ENCODE results near the gene EML5.
"Not testable (repeated sequence)": the region's sequence is repeated elsewhere in the genome, so short reads cannot be mapped to it uniquely, and the experiment has no call there.

EML5 gene

GRCh38 chr14:88789573-88789972 lies 3.2 kb downstream of the EML5 start:
- peaks cover 23% of the 10 kb centered on the region for H3K4me1 Mint-ChIP-seq (ENCODE audit: low read depth)
- H3K4me3 Mint-ChIP-seq; H3K27me3 Mint-ChIP-seq; H3K9me3 Mint-ChIP-seq (ENCODE audit: low read depth); H3K27ac Mint-ChIP-seq: not testable (repeated sequence)
- peaks cover 11% of the 10 kb centered on the region for H3K36me3 Mint-ChIP-seq

- Mint-ChIP-seq H3K4me1 (ENCODE audit: low read depth) (peaks cover 21% of the 10 kb centered on the region), H3K27ac (no peak overlapping the region), H3K36me3 (peaks cover 27% of the 10 kb centered on the region), H3K9me3 (ENCODE audit: low read depth) (peaks cover 20% of the 10 kb centered on the region), H3K27me3 (no peaks in the 10 kb centered on the region), H3K4me3 (no peak overlapping the region)
Measured at GRCh38 chr14:88786715-88787114, 6.0 kb downstream of the EML5 start.

- no peak overlapping the region for H3K4me3 Mint-ChIP-seq
- H3K36me3 Mint-ChIP-seq: peaks cover 31% of the 10 kb centered on the region
- no peaks in the 10 kb centered on the region for H3K27me3 Mint-ChIP-seq
- no peak overlapping the region for H3K27ac Mint-ChIP-seq
- H3K4me1 Mint-ChIP-seq (ENCODE audit: low read depth): peaks cover 13% of the 10 kb centered on the region
- H3K9me3 Mint-ChIP-seq (ENCODE audit: low read depth): peaks cover 20% of the 10 kb centered on the region
Measured at GRCh38 chr14:88785911-88786310, 6.8 kb downstream of the EML5 start.

GRCh38 chr14:88775532-88775931 lies 17.2 kb downstream of the EML5 start:
- no peaks in the 10 kb centered on the region for H3K4me1 Mint-ChIP-seq (ENCODE audit: low read depth)
- no peaks in the 10 kb centered on the region for H3K9me3 Mint-ChIP-seq (ENCODE audit: low read depth)
- no peak overlapping the region for H3K4me3 Mint-ChIP-seq
- H3K27ac Mint-ChIP-seq: no peak overlapping the region
- H3K36me3 Mint-ChIP-seq: peaks cover 11% of the 10 kb centered on the region
- no peaks in the 10 kb centered on the region for H3K27me3 Mint-ChIP-seq

- no peak overlapping the region for H3K4me3 Mint-ChIP-seq
- H3K27me3 Mint-ChIP-seq: no peaks in the 10 kb centered on the region
- H3K9me3 Mint-ChIP-seq (ENCODE audit: low read depth): peaks cover 8% of the 10 kb centered on the region
- peaks cover 16% of the 10 kb centered on the region for H3K36me3 Mint-ChIP-seq
- no peak overlapping the region for H3K27ac Mint-ChIP-seq
- no peaks in the 10 kb centered on the region for H3K4me1 Mint-ChIP-seq (ENCODE audit: low read depth)
Measured at GRCh38 chr14:88770736-88771135, 22.0 kb downstream of the EML5 start.

DNA sequence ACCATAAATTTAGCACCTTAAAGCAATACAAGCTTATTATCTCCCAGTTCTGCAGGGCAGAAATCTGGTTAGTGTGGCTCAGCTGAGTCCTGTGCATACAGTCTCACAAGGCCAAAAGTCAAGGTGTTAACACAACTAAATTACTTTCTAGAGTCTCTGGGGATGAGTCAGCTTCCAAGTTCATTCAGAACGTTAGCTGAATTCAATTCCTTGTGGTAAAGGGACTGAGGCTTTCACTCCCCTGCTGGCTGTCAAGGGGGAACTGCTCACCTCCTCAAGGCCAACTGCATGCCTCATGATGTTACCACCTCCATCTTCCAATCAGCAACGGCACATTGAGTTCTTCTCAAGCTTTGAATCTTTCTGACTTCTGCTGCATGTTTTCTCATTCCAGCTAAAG lies 27.6 kb downstream of the EML5 start:
- Mint-ChIP-seq H3K27me3 (no peaks in the 10 kb centered on the region), H3K27ac (no peak overlapping the region), H3K4me3 (no peak overlapping the region), H3K36me3 (peaks cover 23% of the 10 kb centered on the region), H3K4me1 (ENCODE audit: low read depth) (no peaks in the 10 kb centered on the region), H3K9me3 (ENCODE audit: low read depth) (peaks cover 28% of the 10 kb centered on the region)

GRCh38 chr14:88753873-88754272 lies 38.9 kb downstream of the EML5 start:
- H3K27ac Mint-ChIP-seq: no peak overlapping the region
- H3K4me3 Mint-ChIP-seq: no peak overlapping the region
- no peaks in the 10 kb centered on the region for H3K27me3 Mint-ChIP-seq
- H3K9me3 Mint-ChIP-seq (ENCODE audit: low read depth): no peaks in the 10 kb centered on the region
- H3K4me1 Mint-ChIP-seq (ENCODE audit: low read depth): no peaks in the 10 kb centered on the region
- peaks cover 9% of the 10 kb centered on the region for H3K36me3 Mint-ChIP-seq

DNA sequence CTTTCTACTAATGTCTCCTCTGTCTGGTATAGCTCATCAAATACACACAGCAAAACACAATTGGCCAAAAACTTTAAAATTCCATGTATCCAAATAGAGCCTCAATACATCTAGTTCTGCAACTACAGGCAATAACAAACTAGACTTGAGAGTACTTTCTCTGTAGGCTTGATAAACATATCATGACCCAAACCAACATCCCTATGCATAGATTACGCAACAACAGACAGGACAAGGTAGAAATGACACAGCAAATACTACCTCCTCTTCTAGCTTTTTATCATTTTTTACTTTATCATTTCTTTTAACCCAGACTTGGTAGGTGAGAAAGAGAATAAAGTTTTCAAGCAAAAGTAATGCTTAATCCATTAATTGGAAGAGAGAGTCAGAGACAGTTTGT lies 41.8 kb downstream of the EML5 start:
- Mint-ChIP-seq H3K4me1 (ENCODE audit: low read depth) (no peaks in the 10 kb centered on the region), H3K36me3 (peaks cover 11% of the 10 kb centered on the region), H3K9me3 (ENCODE audit: low read depth) (no peaks in the 10 kb centered on the region), H3K27me3 (no peaks in the 10 kb centered on the region), H3K27ac (no peak overlapping the region), H3K4me3 (no peak overlapping the region)

DNA sequence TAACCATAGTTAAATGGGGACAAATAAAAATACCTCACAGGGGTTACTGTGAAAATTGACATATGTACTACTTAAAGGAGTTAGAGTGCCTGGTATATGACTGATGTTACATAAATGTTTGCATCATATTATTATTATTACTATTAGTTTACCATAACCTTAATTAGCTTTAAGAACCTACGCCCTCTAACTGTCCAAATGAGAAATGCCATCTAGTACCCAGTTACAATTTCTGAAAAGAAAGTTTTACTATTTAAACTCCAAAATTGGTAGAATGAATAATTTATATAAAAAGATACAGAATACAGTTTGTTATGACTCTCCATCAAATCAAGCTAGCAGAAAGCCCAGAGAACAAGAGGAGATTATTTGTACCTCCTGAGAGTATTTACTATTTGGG lies 42.3 kb downstream of the EML5 start:
- Mint-ChIP-seq H3K4me3 (no peak overlapping the region), H3K36me3 (peaks cover 11% of the 10 kb centered on the region), H3K27me3 (no peaks in the 10 kb centered on the region), H3K27ac (no peak overlapping the region), H3K9me3 (ENCODE audit: low read depth) (no peaks in the 10 kb centered on the region), H3K4me1 (ENCODE audit: low read depth) (no peaks in the 10 kb centered on the region)

GRCh38 chr14:88749139-88749538 lies 43.6 kb downstream of the EML5 start:
- peaks cover 11% of the 10 kb centered on the region for H3K36me3 Mint-ChIP-seq
- H3K9me3 Mint-ChIP-seq (ENCODE audit: low read depth): no peaks in the 10 kb centered on the region
- no peak overlapping the region for H3K27ac Mint-ChIP-seq
- H3K27me3 Mint-ChIP-seq: no peaks in the 10 kb centered on the region
- no peaks in the 10 kb centered on the region for H3K4me1 Mint-ChIP-seq (ENCODE audit: low read depth)
- no peak overlapping the region for H3K4me3 Mint-ChIP-seq

DNA sequence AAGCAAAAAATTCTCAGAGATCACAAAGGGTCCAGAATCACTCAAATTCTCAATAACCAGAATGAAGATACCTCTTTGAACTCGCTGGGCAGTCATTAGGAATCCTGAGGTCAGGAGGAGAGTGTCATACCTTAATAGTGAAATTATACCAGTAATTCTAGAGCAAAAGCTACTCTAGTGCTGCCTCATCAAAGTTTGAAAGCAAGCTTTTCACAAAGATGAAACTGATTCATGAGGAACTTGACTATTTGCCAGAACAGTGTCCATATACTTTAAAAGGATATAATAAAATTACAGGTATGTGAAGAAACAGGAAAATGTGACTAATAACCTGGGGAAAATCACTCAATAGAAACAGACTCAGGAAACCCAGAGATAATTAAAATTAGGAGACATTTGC lies 44.5 kb downstream of the EML5 start:
- Mint-ChIP-seq H3K4me3 (no peak overlapping the region), H3K27me3 (no peaks in the 10 kb centered on the region), H3K9me3 (ENCODE audit: low read depth) (no peaks in the 10 kb centered on the region), H3K4me1 (ENCODE audit: low read depth) (no peaks in the 10 kb centered on the region), H3K36me3 (peaks cover 11% of the 10 kb centered on the region), H3K27ac (no peak overlapping the region)

DNA sequence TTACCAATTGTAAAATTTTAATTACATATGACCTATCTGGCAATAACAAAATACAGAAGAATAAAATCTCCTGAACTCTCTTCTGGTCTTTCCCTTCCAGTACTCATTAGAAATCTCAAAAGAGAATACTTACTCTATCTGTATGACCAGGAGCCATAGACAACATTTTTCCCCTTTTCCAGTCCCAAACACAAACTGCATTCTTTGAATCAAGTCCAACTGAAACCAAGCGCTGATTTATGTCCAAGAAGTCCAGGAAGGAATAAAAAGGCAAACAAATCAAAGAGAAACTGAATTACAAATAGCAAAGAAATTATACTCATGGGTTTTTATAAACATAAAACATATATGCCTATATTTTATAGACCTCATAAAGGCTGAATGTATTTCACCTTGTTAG lies 46.7 kb downstream of the EML5 start:
- Mint-ChIP-seq H3K27me3 (no peaks in the 10 kb centered on the region), H3K4me3 (no peak overlapping the region), H3K9me3 (ENCODE audit: low read depth) (no peaks in the 10 kb centered on the region), H3K36me3 (peaks cover 10% of the 10 kb centered on the region), H3K4me1 (ENCODE audit: low read depth) (no peaks in the 10 kb centered on the region), H3K27ac (no peak overlapping the region)

DNA sequence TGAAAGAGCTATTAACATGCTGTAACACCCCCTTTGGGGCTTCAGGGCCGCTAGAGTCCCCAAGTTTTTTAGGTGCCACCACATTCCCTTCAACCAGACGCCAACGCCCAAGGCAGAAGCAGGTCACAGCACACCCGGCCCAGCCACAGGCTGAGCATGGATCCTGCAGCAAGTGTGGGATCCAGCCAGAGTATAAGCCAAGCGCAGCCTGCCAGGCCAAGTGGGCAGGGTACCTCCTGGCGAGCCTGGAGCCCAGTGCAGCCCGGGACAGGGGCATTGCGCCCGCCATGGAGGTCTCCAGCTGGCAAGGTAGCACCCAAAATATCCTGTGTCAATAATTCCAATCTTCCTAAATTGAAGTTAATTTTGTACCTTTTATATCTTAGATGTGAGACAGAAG lies 55.5 kb downstream of the EML5 start:
- Mint-ChIP-seq H3K36me3 (peaks cover 20% of the 10 kb centered on the region), H3K27ac (no peak overlapping the region), H3K4me1 (ENCODE audit: low read depth) (no peaks in the 10 kb centered on the region), H3K9me3 (ENCODE audit: low read depth) (no peaks in the 10 kb centered on the region), H3K27me3 (no peaks in the 10 kb centered on the region), H3K4me3 (no peak overlapping the region)

DNA sequence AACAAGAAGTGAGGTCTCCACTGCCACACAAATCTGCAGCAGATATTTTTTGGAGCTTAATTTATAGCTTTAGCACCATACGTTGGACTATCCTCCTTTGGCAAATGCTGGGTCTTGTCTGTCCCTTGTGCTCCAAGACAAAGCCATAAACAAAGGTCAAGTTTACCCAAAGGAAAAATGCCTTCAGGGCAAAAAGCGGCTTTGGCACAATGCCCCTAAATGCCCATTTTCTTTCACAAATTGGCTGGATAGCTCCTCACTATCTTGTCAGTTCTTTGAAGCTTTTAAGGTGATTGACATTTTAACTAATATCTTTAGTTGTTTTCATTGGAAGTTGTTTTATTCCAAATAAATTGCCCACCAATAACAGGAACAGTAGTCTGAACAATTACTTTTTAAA lies 59.6 kb downstream of the EML5 start:
- no peaks in the 10 kb centered on the region for H3K9me3 Mint-ChIP-seq (ENCODE audit: low read depth)
- H3K4me1 Mint-ChIP-seq (ENCODE audit: low read depth): no peaks in the 10 kb centered on the region
- peaks cover 17% of the 10 kb centered on the region for H3K36me3 Mint-ChIP-seq
- no peaks in the 10 kb centered on the region for H3K27me3 Mint-ChIP-seq
- no peak overlapping the region for H3K4me3 Mint-ChIP-seq
- H3K27ac Mint-ChIP-seq: no peak overlapping the region

GRCh38 chr14:88729159-88729558 lies 63.6 kb downstream of the EML5 start:
- no peak overlapping the region for H3K4me3 Mint-ChIP-seq
- H3K4me1 Mint-ChIP-seq (ENCODE audit: low read depth): no peaks in the 10 kb centered on the region
- no peaks in the 10 kb centered on the region for H3K27me3 Mint-ChIP-seq
- H3K36me3 Mint-ChIP-seq: peaks cover 6% of the 10 kb centered on the region
- H3K9me3 Mint-ChIP-seq (ENCODE audit: low read depth): no peaks in the 10 kb centered on the region
- no peak overlapping the region for H3K27ac Mint-ChIP-seq

GRCh38 chr14:88727057-88727456 lies 65.7 kb downstream of the EML5 start:
- H3K36me3 Mint-ChIP-seq: peaks cover 7% of the 10 kb centered on the region
- H3K4me3 Mint-ChIP-seq: no peak overlapping the region
- no peaks in the 10 kb centered on the region for H3K4me1 Mint-ChIP-seq (ENCODE audit: low read depth)
- no peaks in the 10 kb centered on the region for H3K9me3 Mint-ChIP-seq (ENCODE audit: low read depth)
- no peak overlapping the region for H3K27ac Mint-ChIP-seq
- no peaks in the 10 kb centered on the region for H3K27me3 Mint-ChIP-seq

DNA sequence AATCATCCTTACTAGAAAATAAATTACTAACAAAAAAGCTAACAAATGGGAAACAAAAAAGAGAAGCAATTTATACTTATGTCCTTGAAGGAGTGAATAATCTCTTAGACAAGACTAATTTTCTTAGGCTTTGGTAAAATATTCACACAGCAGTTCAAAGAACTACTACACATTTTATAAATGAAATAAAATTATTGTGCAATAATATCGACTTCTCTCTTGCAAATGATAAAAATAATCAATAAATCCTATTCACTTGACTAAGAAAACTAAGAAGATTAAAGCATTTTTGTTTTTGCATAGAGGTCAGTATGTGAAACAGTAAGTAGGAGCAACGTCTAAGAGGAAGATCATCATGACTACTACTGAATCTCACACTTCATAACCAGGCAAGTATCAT lies 82.0 kb downstream of the EML5 start:
- H3K4me3 Mint-ChIP-seq: no peak overlapping the region
- no peak overlapping the region for H3K27ac Mint-ChIP-seq
- H3K27me3 Mint-ChIP-seq: no peaks in the 10 kb centered on the region
- H3K9me3 Mint-ChIP-seq (ENCODE audit: low read depth): no peaks in the 10 kb centered on the region
- no peaks in the 10 kb centered on the region for H3K4me1 Mint-ChIP-seq (ENCODE audit: low read depth)
- H3K36me3 Mint-ChIP-seq: peaks cover 2% of the 10 kb centered on the region

Data from activated naive CD8-positive, alpha-beta T cell (primary cell).